ENCODE measurements around the gene PNPT1.
A peak's percentile ranks its signal among the peaks of the same experiment; 100 is the strongest.

PNPT1 gene

GRCh38 chr2:55621802-55622201 is 71.8 kb downstream of the PNPT1 start:
- ChIA-PET CTCF (no interaction called here), POLR2A (ENCODE audit: low non-redundant PET) (no interaction called here)
- TF ChIP-seq CTCF (conservative IDR thresholded peaks at IDR 0.05; ENCODE audit: low read depth): no peak
- DNase-seq (ENCODE audit: low spot score): no peak
- no peak overlapping the region for H3K27ac ChIP-seq

- ChIA-PET CTCF (no interaction called here), POLR2A (ENCODE audit: low non-redundant PET) (interaction anchor here (0.5 kb wide), 1 partner anchor 451 kb away, joined by 4 read pairs; no protein-coding TSS in a partner anchor)
- 0 out of 2 replicates have a peak, but pooled peaks have one; percentile 9 for TF ChIP-seq CTCF (conservative IDR thresholded peaks at IDR 0.05; ENCODE audit: low read depth)
- DNase-seq (ENCODE audit: low spot score): no peak
- no peak overlapping the region for H3K27ac ChIP-seq
Measured at GRCh38 chr2:55620123-55620779, 73.4 kb downstream of the PNPT1 start.

- peak overlapping the region; percentile 77 for H3K27ac ChIP-seq
- ChIA-PET POLR2A (ENCODE audit: low non-redundant PET) (interaction anchor here (0.6 kb wide), 1 partner anchor 36 kb away, joined by 3 read pairs; no protein-coding TSS in a partner anchor), CTCF (interaction anchor here (0.6 to 1.1 kb wide), 3 partner anchors 9 to 100 kb away, joined by 3 read pairs; no protein-coding TSS in a partner anchor)
- DNase-seq (ENCODE audit: low spot score): peak; percentile 63
- no peak for TF ChIP-seq CTCF (conservative IDR thresholded peaks at IDR 0.05; ENCODE audit: low read depth)
Measured at GRCh38 chr2:55618275-55619055, 75.2 kb downstream of the PNPT1 start.

- peak overlapping the region; percentile 90 for H3K27ac ChIP-seq
- no peak for TF ChIP-seq CTCF (conservative IDR thresholded peaks at IDR 0.05; ENCODE audit: low read depth)
- POLR2A ChIA-PET (ENCODE audit: low non-redundant PET): no interaction called here
- no peak for DNase-seq (ENCODE audit: low spot score)
- CTCF ChIA-PET: interaction anchor here (0.6 to 1.1 kb wide), 3 partner anchors 9 to 101 kb away, joined by 3 read pairs; no protein-coding TSS in a partner anchor
Measured at GRCh38 chr2:55618025-55618274, 75.7 kb downstream of the PNPT1 start.

GRCh38 chr2:55617175-55618024 is 76.2 kb downstream of the PNPT1 start, which contains the start of gene PPP4R3B:
Gene PPP4R3B, minus strand, starts transcription at chr2:55617622. Its CDS starts 337 bp downstream, at chr2:55617285.
- ChIA-PET CTCF (interaction anchor here (0.7 to 0.8 kb wide), 2 partner anchors 49 to 335 kb away, joined by 3 to 4 read pairs; no protein-coding TSS in a partner anchor), POLR2A (ENCODE audit: low non-redundant PET) (no interaction called here)
- H3K27ac ChIP-seq: peak within 1 kb of the TSS; percentile 90
- TF ChIP-seq CTCF (conservative IDR thresholded peaks at IDR 0.05; ENCODE audit: low read depth): peak; percentile 15; the same call in 1 of the 2 replicates
- DNase-seq (ENCODE audit: low spot score): peak; percentile 96
